ENCODE measurements around the gene NEDD4L.
"Not testable (repeated sequence)": the region's sequence is repeated elsewhere in the genome, so short reads cannot be mapped to it uniquely, and the experiment has no call there.

Gene NEDD4L

DNA sequence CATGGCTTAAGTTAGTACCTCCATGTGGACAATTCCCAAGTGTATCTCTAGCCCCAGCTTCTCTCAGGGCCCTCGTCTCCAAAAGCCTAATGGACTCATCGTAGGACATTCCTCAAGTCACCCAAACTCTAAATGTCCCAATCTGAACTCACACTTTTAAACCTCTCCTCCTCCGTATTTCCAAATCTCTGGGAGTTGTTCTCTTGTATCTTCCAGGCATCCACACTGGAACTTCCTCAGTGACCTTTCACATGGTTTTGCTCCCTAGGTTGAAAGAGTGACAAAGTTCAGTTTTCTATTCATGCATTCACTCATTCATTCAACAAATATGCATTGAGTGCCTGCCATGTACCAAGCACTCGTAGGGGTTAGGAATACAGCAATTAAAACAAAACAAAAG, 364.6 kb downstream of the NEDD4L start:
- no peak for DNase-seq

DNA sequence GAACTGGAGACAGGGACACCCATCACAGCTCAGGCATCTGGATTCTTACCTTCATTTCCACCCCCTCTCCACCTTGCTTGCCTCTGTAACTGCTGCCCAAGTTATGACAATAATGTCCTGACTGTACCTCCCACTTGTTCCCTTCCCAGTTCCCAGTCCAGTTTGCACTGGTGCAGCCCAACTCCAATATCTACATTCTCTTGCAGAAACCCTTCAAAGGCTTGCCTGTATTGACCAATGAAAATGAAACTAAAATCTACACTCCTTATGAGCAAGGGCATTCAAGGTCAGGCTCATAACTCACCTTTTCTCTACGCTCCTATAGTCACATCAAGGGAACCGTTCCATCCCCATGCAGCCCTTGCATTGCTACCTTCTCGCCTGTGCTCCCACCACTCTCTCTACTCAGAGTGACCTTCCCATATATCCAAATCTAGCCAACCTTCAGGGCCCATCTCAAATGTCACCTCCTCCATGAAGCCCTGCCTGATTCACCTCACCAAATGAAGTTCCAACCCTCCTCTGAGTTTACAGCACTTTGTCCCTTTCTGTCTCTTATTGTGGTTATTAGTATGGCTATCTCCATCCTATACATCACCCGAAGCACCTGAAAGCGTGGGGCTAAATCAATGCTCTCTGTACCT, 365.9 kb downstream of the NEDD4L start:
- DNase-seq: no peak

- no peak for DNase-seq
Measured at GRCh38 chr18:58411323-58411722, 367.3 kb downstream of the NEDD4L start.

DNA sequence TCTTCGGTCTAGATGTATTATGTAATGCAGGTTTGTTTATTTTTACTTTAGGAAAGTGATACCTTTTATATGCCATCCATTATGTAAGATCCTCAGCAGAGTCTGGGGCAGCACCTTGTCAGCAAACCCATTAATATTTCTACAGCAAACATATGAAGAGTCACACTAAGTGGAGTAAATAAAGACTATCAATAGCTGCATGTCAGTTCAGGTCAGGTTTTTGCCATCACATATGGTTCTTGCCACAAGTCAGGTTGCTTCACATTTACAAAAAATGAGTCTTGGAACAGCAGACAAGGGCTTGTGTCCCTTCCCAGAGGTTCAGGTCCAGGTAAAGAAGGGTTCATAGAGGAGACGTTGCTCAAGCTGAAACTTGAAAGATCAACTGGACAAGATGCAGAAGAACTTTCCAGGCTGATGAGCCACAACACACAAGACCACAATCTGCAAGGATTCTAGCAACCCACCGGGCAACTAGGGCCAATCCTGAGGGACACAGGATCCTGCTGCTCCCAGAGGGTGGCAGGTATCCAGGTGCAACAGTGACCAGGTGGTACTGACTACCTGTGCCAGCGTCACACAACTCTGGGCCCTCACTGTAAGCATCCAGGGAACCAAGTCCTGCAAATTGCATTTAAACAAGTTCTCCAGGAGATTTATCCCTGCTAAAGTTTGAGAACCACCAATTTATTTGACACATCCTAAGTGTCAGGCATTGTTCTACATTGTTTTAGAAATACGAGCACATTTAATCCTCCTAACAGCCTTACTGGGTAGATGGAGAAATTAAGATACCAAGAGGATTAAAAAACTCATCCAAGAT, 369.0 kb downstream of the NEDD4L start:
- DNase-seq: no peak

- DNase-seq: no peak
Measured at GRCh38 chr18:58413667-58414628, 369.9 kb downstream of the NEDD4L start.

DNA sequence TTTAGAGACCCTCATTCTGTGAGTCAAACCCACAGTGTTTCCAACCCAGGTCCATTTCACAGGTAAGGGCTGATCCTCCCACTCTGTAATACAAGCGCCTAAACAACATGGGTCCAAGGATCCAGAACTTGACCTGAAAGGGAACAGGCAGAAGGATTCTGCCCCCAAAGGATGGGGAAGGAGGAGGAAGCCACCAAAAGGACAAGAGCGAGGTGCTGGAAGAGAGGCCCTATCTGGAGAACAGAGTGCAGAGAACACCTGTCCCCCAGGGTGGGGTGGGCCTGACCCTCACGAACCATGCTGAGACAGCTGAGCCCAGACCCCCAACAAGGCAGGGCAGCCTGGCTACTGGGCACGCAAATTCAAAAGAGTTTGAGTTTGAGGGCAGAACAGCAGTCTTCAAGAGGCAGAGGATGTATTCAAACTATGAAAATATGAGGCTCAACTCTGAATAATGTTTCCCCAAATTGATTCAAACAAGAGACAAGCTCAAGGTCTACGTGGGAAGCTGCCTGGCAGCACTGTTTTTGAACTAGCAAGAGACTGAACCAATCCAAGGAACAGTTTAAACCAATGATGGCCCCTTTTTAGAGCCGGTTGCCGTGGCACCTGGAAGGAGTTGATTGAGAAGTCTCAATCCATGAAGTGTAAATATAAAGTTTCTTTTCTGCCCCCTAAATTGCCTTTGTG, 372.1 kb downstream of the NEDD4L start:
- no peak for DNase-seq

GRCh38 chr18:58416704-58417683, 373.0 kb downstream of the NEDD4L start:
- DNase-seq: no peak

DNA sequence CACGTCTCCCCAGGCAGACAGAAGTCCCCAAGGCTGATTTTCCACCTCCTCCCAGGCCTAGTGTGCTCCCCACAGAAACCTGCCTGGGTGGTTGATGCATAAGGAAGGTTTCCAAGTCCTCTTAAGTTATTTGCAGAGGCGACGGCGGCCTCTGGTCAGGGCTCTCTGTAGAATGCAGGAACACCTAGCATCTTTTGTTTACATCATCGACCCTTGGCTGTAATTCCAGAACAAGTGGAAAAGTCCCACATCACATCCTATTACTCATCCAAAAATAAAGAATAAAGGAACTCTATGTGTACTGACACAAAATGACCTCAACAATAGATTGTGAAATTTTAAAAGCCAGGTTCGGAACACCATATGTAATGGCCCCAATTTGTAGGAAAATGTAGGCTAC, 373.7 kb downstream of the NEDD4L start:
- no peak for DNase-seq

GRCh38 chr18:58418361-58418760, 374.3 kb downstream of the NEDD4L start:
- DNase-seq: no peak

DNA sequence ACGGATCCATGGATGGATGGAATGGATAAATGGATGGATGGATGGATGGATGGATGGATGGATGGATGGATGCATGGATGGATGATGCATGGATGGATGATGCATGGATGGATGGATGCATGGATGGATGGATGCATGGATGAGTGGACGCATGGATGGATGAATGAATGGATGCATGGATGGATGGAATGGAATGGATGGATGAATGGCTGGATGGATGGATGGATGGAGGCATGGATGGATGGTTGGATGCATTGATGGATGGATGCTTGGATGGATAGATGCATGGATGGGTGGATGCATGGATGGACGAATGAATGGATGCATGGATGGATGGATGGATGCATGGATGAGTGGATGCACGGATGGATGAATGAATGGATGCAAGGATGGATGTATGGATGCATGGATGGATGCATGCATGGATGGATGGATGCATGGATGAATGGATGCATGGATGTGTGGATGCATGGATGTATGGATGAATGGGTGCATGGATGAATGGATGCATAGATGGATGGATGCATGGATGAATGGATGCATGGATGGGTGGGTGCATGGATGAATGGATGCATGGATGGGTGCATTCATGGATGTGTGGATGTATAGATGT, 375.7 kb downstream of the NEDD4L start:
- DNase-seq: no peak

DNA sequence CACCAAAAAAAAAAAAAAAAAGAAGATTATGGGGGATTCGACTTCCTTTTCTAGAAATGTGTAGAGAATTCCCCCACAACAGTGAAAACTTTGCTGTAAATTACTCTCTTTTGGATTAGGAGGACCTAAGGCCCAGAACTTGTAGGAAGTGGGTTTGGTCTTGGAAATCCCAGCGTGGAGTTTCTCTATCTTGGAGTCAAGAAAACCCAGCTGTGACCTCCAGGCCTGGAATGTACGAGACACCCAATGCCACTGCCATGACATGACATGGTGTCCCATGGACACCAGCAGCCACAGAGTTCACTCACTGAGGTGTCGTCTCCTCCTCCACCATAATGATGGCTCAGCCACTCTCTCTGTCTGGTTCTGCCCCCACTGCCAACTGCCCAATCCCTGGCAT, 382.6 kb downstream of the NEDD4L start:
- DNase-seq: no peak

DNA sequence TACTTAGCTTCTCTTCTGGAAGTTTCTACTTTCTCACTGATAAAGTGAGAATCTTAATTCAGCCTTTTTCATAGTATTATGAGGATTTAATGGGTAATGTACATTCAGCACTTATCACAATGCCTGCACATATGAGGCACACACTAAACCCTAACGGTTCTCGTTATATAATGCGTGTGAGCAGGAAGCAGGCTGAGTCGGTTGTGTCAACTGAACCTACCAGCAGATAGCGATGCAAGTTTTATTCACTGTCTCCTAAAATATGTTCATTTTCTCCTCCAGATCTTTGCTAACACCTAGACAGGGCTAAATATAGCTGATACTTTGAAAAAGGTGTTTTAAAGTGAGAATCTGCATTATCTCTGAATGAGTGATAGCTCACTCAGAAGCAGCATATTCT, 383.3 kb downstream of the NEDD4L start:
- no peak for DNase-seq

- DNase-seq: no peak
Measured at GRCh38 chr18:58429442-58429841, 385.4 kb downstream of the NEDD4L start.

DNA sequence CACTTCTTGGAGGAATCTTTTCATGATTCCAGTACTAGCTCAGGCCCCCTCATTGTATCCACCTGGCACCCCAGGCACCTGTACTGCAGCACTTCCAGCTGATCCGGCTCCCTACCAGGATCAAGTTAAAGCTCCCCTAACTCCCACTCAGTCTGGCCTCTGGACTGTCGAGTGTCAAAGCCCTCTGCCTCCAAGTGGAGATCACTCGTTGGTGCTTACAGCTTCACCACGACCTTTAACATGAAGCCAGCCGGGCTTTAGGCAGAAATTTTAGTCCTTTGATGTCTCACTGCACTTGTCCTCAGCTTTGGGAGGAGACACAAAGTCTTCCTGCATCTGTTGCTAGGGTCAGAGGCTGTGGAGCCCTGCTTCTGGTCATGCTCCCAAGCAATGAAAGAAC, 387.2 kb downstream of the NEDD4L start:
- no peak for DNase-seq

DNA sequence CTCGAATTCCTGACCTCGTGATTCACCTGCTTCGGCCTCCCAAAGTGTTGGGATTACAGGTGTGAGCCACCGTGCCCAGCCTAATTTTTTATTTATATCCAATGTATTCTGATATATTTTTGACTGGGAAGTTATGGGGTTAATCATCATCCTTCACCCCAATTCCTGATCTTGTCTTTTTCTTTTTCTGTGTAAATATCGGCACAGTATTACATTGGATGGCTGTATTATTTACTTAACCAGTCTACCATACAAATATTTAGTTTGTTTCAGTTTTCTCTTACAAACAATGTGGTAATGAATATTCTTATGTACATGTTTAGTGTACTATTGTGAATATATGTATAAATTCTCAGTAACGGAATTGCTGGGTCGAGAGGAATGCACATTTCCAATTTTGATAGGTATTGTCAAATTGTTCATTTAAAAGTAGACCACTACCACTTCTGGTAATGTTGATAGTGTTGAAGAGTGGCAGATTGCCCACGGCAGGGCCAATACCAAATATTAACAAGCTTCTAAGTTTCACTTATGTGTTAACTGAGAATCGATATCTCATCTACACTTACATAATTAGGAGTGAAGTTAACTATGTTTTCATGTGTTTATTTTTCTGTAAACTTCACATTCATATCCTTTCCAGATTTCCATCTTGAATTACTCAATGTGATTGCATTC, 388.2 kb downstream of the NEDD4L start:
- DNase-seq: no peak

- not testable (repeated sequence) for DNase-seq
Measured at GRCh38 chr18:58435221-58436005, 391.4 kb downstream of the NEDD4L start.

GRCh38 chr18:58438161-58438957, 394.3 kb downstream of the NEDD4L start:
- DNase-seq: no peak

GRCh38 chr18:58438958-58439300, 394.9 kb downstream of the NEDD4L start:
- DNase-seq: no peak

- no peak for DNase-seq
Measured at GRCh38 chr18:58443671-58444070, 399.6 kb downstream of the NEDD4L start.

Measured in AML-193 (cell line).